ENCODE results near the gene RPS26. TPM values are rescaled to one million over a fixed set of nuclear protein-coding genes. Genes with fewer than 3 reads are reported as not detected.
A peak's percentile ranks its signal among the peaks of the same experiment; 100 is the strongest.

RPS26 gene
- polyA plus RNA-seq, 2 of the 4 experiments (the other 2 are of a cell fraction), result 524 to 779 TPM

DNA sequence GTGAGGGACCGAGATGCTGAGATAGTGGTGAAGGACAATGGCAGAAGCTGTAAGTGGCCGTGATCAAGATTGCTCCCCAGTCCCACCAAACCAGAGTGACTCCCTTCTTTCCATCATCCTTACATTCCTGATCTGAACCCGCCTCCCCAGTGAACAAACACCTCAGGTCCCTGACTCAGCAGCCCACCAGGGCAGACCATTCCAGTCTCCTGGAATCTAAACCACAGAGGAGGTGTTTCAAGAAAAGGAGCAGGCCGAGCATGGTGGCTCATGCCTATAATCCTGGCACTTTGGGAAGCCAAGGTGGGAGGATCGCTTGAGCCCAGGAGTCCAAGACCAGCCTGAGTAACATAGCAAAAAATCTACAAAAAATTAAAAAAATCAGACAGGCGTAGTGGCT, 44.9 kb downstream of the RPS26 start (continued):
- TF ChIP-seq MAZ (IDR thresholded peaks at IDR 0.05; ENCODE audit: borderline replicate concordance, low read depth, low read length) (no peak), HOXA7 (CRISPR knock-in tag; IDR thresholded peaks at IDR 0.05) (no peak), EHMT2 (IDR thresholded peaks at IDR 0.05; ENCODE audit: low read depth) (no peak), REST (IDR thresholded peaks at IDR 0.05) (no peak)

DNA sequence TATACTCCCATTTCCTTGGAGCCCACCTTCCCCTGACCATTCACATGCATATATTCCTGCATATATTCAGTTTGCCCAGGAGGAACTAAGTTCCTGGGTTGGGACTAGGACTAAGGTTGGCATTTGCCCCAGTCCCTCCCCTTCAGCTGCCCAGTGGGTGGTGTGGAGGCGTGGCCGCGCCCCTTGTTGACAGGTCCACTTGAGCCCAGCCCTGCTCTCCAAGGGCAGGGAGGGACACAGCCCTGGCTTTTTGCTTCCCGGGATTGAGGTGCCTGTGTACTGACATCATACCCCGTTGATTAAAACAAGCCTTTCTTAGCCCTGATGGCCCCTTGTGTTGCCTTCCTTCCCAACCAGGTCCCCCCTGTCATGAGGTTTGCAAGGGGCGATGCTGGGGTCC, 45.5 kb downstream of the RPS26 start:
- TF ChIP-seq, protein P1, sequence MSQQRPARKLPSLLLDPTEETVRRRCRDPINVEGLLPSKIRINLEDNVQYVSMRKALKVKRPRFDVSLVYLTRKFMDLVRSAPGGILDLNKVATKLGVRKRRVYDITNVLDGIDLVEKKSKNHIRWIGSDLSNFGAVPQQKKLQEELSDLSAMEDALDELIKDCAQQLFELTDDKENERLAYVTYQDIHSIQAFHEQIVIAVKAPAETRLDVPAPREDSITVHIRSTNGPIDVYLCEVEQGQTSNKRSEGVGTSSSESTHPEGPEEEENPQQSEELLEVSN (IDR thresholded peaks at IDR 0.05; ENCODE audit: borderline replicate concordance, low read depth), result no peak
- TF ChIP-seq PHF8 (IDR thresholded peaks at IDR 0.05; ENCODE audit: borderline replicate concordance, low read depth) (no peak), POLR2A (IDR thresholded peaks at IDR 0.05; ENCODE audit: low read length) (no peak), ELK1 (IDR thresholded peaks at IDR 0.05; ENCODE audit: low read depth, low read length) (no peak), CEBPB (IDR thresholded peaks at IDR 0.05) (no peak), HEYL (CRISPR knock-in tag; IDR thresholded peaks at IDR 0.05) (no peak), MAX (IDR thresholded peaks at IDR 0.05) (no peak), POLR2AphosphoS2 (conservative IDR thresholded peaks at IDR 0.05; ENCODE audit: low read length) (no peak), RARB (CRISPR knock-in tag; IDR thresholded peaks at IDR 0.05) (no peak), KDM5A (IDR thresholded peaks at IDR 0.05) (no peak), ZNF302 (CRISPR knock-in tag; IDR thresholded peaks at IDR 0.05) (no peak), MYC (IDR thresholded peaks at IDR 0.05; ENCODE audit: borderline replicate concordance, low read length) (no peak), ZFP36 (IDR thresholded peaks at IDR 0.05; ENCODE audit: borderline replicate concordance, partially characterized antibody) (no peak), NPAS2 (CRISPR knock-in tag; IDR thresholded peaks at IDR 0.05; ENCODE audit: borderline replicate concordance) (no peak), CHD4 (IDR thresholded peaks at IDR 0.05; ENCODE audit: borderline replicate concordance) (no peak), ZSCAN20 (CRISPR knock-in tag; IDR thresholded peaks at IDR 0.05) (no peak), HDAC2 (IDR thresholded peaks at IDR 0.05) (no peak), FOSL2 (IDR thresholded peaks at IDR 0.05) (no peak), FOSL2 (CRISPR knock-in tag; IDR thresholded peaks at IDR 0.05) (no peak), EP300 (IDR thresholded peaks at IDR 0.05) (no peak)
- TF ChIP-seq, protein P2, sequence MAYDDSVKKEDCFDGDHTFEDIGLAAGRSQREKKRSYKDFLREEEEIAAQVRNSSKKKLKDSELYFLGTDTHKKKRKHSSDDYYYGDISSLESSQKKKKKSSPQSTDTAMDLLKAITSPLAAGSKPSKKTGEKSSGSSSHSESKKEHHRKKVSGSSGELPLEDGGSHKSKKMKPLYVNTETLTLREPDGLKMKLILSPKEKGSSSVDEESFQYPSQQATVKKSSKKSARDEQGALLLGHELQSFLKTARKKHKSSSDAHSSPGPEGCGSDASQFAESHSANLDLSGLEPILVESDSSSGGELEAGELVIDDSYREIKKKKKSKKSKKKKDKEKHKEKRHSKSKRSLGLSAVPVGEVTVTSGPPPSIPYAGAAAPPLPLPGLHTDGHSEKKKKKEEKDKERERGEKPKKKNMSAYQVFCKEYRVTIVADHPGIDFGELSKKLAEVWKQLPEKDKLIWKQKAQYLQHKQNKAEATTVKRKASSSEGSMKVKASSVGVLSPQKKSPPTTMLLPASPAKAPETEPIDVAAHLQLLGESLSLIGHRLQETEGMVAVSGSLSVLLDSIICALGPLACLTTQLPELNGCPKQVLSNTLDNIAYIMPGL (CRISPR knock-in tag; IDR thresholded peaks at IDR 0.05; ENCODE audit: borderline replicate concordance), result no peak
- no peak overlapping the region for H3K4me2 ChIP-seq
- H3K4me1 ChIP-seq, result peaks cover 8% of the 10 kb centered on the region
- no peak overlapping the region for H3K27ac ChIP-seq
- ATAC-seq, result peak in 1 of 2 experiments; percentile 48; a peak in 2 of 6 replicates
- no peaks in the 10 kb centered on the region for H3K9me3 ChIP-seq
- DNase-seq (ENCODE audit: low read depth in 1 of 2, low spot score in 1 of 2), result peak in 1 of 2 experiments; percentile 45
- CTCF ChIA-PET, result interaction anchor here (0.6 to 1.9 kb wide), 3 partner anchors 8 to 43 kb away, joined by 3 to 5 read pairs (median 4); partner anchors contain the start of gene ZC3H10
- WGBS (ENCODE audit: missing lambda C conversion rate), result 66% methylated on average over 6 of the region's 6 CpGs
- FAIRE-seq, result no peak
- POLR2A ChIA-PET, result no interaction called here
- H3K4me3 ChIP-seq, result no peak overlapping the region
